ENCODE measurements around the gene SEC61A2.
"Not testable (repeated sequence)": the region's sequence is repeated elsewhere in the genome, so short reads cannot be mapped to it uniquely, and the experiment has no call there.

SEC61A2 gene

GRCh38 chr10:12162927-12163326, 33.5 kb downstream of the SEC61A2 start:
- no peak for DNase-seq

DNA sequence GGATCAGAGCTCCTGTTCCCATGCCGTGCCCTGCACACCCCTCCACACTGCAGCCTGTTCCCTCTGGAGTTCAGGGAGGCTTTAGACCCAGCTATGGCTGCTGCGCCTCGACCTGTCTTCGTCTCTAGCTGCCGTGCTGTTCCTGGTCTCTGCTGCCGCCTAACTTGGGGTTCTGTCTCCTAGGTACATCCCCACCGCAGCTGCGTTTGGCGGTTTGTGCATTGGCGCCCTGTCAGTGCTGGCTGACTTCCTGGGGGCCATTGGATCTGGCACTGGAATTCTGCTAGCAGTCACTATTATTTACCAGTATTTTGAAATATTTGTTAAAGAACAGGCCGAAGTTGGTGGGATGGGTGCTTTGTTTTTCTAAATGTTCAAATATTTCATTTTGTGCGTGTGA, 34.6 kb downstream of the SEC61A2 start:
- DNase-seq = no peak

DNA sequence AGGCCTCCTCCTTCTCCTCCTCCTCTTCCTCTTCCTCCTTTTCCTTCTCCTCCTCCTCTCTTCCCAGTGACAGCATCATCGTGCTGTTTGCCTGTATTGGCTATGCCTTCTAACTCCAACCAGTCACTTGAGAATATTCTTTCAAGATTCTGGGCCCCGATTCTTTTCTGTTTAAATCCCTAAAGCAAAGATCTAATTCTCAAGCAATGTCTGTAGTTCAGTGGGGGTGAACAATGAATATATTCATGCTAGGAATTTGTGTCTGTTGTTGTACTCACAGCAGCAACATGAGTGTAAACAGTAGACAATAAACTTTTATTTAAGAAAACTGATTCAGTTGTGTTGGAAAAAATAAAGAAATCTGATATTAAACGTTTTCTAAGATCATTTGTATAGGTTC, 35.6 kb downstream of the SEC61A2 start:
- DNase-seq = no peak

DNA sequence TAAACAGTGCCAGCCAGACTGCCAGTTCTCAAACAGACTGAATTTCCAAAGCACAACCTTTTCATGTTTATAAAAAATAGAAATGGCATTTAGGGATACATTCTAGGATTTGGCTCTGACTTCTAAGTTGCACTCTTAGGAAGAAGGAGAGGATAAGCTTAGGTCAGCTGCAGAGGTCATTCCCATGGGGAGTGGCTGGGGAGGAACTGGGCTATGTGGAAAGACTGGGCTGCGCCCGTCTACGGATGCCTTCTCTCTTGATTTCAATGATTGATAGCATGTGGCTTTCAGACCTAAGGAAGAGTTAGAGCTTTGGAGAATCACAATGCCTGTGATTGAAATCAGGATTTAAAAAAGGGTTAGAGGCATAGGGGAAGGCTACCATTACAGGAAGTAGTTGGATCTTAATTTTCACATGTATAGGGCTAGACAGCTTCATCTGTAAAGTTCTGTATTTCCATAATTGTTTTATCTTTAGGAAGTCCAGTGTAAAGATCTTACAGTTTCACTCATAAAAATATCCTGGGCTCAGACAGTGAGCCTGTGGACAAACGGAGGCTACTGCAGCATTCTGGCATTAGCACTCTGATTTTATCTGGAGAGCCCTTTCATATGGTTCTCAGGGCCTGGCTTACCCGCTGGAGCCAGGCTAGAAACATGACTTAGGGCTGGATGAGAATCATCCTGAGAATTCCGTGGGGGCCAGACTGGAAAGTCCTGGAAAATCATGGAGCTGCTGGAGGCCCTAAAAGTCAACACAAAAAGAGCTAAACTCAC, 36.7 kb downstream of the SEC61A2 start:
- no peak for DNase-seq

- not testable (repeated sequence) for DNase-seq
Observed at GRCh38 chr10:12171512-12171911, 42.0 kb downstream of the SEC61A2 start.

GRCh38 chr10:12177642-12178041, 48.2 kb downstream of the SEC61A2 start:
- DNase-seq = no peak

DNA sequence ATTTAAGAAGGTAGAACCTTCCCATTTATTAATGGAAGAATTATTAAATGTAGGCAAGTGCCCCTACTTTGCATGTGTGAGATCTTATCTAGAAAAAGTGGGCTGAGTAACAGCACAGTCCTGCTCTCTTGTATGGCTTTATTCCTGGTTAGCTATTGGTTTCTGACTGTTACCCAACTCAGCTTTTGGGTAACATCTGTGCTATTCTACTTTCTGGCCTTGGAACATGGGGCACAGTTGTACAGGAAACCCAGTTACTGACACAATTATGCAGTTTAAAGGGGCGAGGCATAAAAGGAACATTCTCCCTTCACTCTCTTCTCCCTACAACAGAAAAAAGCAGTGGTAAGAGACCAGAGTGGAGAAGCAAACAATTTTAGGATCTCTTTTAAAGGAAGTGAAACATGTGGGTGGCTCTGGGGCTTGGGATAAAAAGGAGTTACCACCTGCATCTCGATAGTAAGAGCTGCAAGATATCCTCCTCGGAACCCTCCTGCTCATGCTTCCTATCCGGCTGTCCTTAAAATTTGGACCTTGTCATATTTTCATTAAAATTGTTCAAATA, 50.2 kb downstream of the SEC61A2 start:
- DNase-seq = peak in 1 of 2 donors; percentile 51

GRCh38 chr10:12180221-12180974, 50.9 kb downstream of the SEC61A2 start:
- no peak for DNase-seq

- DNase-seq = peak; percentile 33 to 98
Observed at GRCh38 chr10:12181065-12181775, 51.7 kb downstream of the SEC61A2 start.

- DNase-seq = no peak
Observed at GRCh38 chr10:12184165-12184564, 54.7 kb downstream of the SEC61A2 start.

DNA sequence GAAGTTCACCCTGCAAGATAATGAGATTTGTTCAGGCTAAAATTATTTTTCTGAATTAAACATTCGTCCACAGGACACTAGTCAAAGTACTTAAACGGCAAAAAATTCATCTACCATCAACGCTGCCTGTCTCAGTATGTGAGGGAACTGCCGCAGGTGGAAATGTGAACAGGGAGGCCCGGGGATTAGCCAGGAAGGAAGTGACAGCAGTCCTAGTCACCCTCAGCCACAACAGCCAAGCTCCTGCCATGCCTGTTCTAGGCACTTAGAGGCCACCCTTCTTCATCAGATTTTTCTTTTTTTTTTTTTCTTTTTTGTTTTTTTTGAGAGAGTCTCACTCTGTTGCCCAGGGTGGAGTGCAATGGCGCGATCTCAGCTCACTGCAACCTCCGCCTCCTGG, 56.8 kb downstream of the SEC61A2 start:
- DNase-seq = peak in 1 of 2 donors; percentile 79

- no peak for DNase-seq
Observed at GRCh38 chr10:12187321-12187905, 57.9 kb downstream of the SEC61A2 start.

DNA sequence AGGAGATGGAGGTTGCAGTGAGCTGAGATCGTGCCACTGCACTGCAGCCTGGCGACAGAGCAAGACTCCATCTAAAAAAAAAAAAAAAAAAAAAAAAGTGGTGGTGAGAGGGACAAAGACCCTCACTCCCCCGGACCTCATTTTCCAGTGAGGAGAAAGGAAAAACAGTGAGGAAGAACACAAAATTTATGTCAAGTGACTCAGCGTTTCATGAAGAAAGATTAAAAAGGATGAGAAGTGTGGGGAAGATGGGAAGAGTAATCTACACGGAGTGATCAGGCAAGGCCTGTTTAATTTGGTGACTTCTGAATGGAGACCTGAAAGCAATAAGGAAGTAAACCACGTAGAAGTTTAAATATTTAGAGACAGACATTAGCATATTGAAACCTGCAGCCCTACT, 59.2 kb downstream of the SEC61A2 start:
- DNase-seq = no peak

DNA sequence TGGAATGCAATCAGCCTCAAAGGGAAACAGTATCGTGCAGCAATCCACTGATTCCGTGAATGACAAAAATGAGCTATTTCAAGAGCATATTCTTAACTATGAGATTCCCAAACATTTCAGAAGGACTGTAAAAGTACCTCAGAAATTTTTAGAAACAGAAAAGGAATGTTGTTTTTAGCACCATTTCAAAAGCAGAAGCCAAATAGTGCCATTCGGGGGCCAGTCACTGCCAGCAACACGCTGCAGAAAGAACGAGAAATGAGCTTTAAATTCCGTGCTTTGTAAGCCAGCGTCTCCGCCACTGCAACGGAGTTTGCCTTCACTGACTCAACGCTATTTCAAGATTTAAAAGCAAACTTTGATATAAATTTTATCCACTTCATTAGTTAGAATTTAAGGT, 59.9 kb downstream of the SEC61A2 start:
- DNase-seq = no peak

- peak in 1 of 2 donors; percentile 69 for DNase-seq
Observed at GRCh38 chr10:12191715-12192114, 62.2 kb downstream of the SEC61A2 start.

GRCh38 chr10:12193193-12193592, 63.7 kb downstream of the SEC61A2 start:
- no peak for DNase-seq

- DNase-seq = no peak
Observed at GRCh38 chr10:12194752-12195271, 65.3 kb downstream of the SEC61A2 start.

DNA sequence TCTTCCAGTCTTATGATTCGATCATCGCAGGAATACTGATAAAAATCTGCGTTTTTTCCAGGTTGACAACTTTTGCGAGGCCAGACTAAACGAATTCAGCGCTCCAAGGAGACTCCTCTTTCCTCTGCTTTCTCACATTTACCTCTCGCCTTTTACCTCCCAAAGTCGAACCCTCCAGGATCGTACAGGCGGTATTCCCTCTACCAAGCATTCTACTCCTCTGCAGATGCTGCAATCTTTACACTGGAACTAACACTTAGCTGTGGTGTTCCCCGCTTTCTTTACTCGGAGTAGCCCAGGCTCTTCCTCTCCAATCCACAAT, 65.8 kb downstream of the SEC61A2 start:
- no peak for DNase-seq

- DNase-seq = peak; percentile 78 to 96
Observed at GRCh38 chr10:12195603-12196506, 66.4 kb downstream of the SEC61A2 start, which contains the start of the genes CDC123 and NUDT5. Gene CDC123, plus strand, starts transcription at chr10:12196188. Its CDS starts 58 bp downstream, at chr10:12196246. Gene NUDT5, minus strand, starts transcription at chr10:12195891. Its CDS starts 9,600 bp downstream, at chr10:12186291.

DNA sequence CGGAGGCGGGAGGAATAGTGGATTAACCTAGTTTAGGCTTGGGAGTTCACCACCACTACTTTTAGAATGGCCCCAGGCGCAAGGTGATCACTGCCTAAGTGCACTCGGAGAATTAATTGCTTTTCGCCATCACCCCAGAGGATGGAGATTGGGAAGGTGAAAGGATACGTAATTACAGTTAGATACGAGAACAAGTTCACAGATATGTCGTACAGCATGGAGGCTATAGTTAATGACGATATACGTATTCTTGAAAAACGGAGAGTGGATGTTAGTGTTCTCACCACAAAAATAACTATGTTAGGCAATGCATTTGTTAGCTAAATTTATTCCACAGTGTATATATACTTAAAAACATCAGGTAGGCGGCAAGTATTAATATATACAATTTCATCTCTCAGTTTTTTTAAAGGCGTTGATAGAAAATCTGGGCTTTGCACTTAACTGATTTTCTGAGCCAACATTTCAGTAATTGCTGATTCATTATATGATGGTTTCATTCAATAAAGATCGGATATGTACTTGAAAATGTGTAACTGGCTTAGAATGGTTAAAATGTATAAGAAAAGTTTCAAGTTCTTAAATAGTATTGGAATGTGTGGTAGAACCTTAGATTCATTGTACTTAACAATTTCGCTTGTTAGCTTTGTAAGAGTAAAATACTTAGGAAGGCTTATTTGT, 67.2 kb downstream of the SEC61A2 start:
- DNase-seq = no peak

DNA sequence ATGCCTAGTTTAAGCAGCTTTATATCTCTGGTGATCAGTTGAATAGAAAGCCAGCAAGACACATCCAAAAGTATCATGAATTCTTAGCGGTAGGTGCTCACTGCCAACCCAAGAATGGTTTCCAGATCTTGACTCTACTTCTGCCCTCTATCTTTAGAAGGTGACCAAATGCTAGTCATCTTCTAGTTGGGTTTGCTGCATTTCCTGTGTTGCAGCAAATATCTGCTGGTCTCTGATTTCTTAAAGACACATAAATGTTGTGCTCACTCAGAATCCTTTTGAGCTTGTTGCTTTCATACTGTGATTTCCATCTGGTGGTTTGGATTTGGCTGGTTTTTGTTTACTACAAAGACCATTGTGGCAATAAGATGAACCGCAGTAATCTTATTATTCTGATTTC, 68.7 kb downstream of the SEC61A2 start:
- DNase-seq = no peak
